HG03558 (cell line): ENCODE measurements around the gene PCGF6.
A peak's percentile ranks its signal among the peaks of the same experiment; 100 is the strongest.
"Not testable (repeated sequence)": the region's sequence is repeated elsewhere in the genome, so short reads cannot be mapped to it uniquely, and the experiment has no call there.

ENCODE experiments used
- ATAC-seq: cut with Tn5 transposase; IDR thresholded peaks from one replicate; pipeline ENCODE4 v1.9.1; 2021; ENCODE audit warnings: moderate number of reproducible peaks; ENCODE audit not compliant: unreplicated experiment; ENCODE audit errors: extremely low read depth

Gene PCGF6, protein sequence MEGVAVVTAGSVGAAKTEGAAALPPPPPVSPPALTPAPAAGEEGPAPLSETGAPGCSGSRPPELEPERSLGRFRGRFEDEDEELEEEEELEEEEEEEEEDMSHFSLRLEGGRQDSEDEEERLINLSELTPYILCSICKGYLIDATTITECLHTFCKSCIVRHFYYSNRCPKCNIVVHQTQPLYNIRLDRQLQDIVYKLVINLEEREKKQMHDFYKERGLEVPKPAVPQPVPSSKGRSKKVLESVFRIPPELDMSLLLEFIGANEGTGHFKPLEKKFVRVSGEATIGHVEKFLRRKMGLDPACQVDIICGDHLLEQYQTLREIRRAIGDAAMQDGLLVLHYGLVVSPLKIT

DNA sequence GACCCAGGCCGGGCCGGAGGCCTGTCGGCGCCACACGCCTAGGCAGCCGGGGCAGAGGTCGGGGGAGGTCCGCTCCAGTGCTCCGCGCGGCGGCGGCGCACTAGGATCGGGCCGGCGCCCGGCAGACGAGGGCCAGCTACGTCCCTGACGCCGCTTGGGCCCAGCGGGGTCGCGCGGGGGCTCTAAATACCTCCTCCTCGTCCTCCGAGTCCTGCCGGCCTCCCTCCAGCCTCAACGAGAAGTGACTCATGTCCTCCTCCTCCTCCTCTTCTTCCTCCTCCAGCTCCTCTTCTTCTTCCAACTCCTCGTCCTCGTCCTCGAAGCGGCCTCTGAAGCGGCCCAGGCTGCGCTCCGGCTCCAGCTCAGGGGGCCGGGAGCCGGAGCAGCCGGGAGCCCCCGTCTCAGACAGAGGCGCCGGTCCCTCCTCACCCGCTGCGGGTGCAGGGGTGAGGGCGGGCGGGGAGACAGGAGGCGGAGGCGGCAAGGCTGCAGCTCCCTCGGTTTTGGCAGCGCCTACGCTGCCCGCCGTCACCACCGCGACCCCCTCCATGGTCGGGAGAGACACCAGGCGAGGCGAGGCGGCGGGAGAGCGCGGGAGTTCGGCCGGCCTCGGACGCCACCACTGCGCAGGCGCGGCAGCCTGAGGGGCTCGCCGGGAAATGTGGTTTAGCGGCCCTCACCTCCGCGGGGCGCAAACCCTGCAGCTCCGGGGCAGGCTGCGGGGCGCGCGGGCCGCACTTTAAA, at the start of gene PCGF6:
TSS of gene PCGF6 (minus strand) at position 624 of the 744 bp plus-strand sequence. CDS start at position 550, 74 bp downstream.
- peak; percentile 36 for ATAC-seq

DNA sequence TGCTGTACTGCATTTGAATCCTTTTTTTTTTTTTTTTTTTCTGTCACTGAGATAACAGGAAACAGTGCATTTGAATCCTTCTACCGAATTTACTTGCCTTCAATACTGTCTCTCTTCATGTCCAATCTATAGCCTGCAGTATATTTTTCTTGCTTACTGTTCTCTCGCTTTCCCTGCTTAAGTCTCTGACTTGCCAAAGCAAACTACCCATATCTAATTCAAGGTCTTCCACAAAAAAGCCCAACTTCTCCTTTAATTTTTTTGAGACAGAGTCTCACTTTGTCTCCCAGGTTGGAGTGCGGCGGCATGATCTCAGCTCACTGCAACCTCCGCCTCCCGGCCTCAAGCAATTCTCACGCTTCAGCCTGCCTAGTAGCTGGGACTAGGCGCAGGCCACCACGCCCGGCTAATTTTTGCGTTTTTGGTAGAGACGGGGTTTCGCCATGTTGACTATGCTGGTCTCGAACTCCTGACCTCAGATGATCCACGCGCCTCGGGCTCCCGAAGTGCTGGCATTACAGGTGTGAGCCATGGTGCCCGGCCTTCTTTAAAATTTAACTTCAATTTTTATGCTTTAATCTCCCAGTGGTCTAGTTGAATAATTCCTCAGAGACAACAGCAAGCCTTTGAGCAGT, 46.4 kb upstream of the PCGF6 start:
- ATAC-seq = no peak

DNA sequence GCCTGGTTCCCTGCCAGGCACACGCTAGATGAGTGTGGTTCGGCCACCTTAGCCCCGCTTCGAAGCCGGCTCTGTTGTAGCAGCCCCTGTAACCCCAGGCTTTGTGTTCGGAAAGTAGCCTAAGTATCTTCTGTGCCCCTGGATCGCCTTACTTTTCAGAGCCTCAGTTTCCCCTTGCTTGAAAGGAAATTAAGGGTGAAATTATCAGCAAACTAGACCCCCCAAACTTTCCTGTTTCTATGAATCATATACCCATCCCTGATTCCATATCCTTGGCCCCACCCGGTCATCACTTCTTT, 45.8 kb upstream of the PCGF6 start:
- no peak for ATAC-seq

DNA sequence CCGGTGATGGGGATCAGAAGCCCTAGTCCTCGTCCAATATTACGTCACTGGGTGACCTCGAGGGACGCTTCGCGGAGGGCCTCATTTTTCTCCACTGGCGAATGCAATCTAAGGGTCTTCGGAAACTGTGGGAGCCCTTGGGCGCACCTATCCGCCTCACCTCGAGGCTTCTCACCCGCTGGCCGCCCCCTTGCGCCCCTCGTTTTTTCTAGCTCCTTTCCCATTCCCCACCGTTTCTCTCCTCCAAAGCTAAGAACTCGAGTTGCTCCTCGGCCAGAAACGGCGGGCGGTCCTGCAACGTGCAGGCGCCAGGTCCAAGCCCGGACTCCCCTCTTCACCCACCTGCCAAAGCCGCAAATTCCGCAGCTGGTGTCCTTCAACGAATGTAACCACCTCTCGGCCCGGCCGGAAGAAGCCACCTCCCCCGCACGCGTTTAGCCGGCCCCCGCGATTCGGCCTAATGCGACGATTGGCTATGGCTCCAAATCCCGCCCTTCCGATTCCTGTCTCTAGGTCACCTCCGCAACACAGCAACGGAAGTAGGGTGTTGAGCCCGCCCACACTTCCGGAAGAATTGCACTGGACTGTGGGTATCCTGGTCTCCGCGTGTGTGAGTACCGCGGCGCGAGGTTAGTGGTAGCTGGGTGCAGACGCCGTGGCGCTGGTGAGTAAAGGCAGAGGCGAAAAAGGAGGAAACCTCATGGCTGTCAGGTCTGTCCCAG, 45.3 kb upstream of the PCGF6 start, which contains the start of the genes ATP5MK and PDCD11:
TSS of gene ATP5MK (minus strand) at position 409 of the 722 bp plus-strand sequence. CDS start 4,018 bp downstream, outside the sequence.
TSS of gene PDCD11 (plus strand) at position 560 of the 722 bp plus-strand sequence. CDS start 1,801 bp downstream, outside the sequence.
- peak; percentile 91 for ATAC-seq

DNA sequence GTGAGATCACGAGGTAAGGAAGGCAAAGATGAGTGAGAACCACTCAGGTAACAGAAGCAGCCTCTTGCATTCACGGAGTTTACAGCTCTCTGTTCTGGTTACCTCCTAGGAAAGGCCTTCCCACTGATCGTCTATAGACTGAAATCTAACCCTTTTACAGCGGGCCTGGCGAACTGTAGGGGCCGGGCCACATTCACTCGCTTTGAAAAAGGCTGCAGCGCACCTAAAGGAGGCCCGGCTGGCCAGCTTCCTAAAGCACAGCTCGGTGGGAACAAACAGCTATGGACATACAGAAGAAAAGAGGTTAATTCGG, 44.8 kb upstream of the PCGF6 start:
- no peak for ATAC-seq

DNA sequence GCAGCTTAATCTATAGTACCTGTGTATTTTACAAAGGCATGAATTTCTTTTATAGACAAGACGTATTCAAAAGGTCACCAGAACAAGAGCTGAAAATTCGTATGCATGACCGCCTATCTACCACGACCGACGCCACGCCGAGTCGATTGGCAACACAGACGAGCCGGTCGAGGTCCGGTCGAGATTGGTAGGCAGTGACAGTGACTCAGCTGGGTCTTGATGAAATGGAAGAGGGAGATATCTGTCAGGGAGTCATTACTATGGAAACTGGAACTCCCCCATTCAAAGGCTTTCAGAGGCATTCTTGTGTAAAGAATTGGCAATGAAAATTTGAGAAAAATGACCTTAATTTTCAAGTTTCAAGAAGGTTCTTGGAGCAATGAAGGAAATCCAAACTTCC, 43.2 kb upstream of the PCGF6 start:
- ATAC-seq = no peak

DNA sequence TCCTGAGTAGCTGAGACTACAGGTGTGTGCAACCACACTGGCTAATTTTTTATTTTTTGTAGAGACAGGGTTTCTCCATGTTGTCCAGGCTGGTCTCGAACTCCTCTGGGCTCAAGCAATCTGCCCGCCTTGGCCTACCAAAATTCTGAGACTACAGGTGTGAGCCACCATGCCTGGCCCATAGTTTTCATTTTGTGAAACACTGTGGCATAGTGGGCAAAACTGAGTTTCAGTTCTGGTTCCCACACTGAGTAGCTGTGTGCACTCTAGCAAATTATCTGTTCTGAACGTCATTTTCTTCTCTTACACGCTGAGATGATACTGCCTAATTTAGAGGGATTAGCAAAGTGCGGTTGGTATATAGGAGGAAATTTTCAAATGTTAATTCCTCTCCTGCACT, 31.8 kb upstream of the PCGF6 start:
- ATAC-seq = no peak

DNA sequence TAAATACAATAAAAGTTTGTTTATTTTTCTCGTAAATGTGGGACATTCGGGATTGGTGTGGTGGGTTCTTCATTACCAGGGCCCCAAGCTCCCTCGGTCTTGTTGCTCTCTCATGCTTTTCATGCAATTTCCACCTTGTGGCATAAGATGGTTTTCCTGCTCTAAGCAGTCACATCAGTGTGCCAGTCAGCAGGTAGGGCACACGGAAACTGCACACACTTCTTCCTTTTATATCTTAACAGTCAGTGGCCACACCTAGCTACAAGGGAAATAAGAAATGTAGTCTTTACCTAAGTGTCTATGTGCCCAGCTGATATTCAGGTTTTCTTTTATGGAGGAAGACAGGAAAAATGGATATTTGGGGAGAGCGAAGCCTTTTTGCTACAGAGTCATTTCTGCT, 23.3 kb upstream of the PCGF6 start:
- ATAC-seq = no peak

DNA sequence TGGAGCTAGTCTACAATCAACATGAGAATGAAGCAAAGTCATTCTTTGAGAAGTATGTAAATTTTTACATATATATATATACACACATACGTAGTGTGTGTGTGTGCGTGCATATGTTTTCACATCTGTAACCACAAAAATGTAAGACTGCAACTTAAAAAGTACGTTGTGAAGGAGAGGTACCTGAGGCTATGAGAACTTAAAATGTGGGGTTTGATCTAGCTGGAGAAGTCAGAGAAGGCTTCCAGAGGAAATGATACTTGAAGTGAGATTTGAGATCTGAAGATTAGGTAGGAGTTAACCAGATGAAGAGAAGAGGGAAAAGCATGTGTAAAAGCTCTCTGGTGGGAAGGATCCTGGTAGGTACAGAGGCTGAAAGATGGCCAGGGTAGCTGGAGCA, 22.6 kb upstream of the PCGF6 start:
- ATAC-seq = no peak

DNA sequence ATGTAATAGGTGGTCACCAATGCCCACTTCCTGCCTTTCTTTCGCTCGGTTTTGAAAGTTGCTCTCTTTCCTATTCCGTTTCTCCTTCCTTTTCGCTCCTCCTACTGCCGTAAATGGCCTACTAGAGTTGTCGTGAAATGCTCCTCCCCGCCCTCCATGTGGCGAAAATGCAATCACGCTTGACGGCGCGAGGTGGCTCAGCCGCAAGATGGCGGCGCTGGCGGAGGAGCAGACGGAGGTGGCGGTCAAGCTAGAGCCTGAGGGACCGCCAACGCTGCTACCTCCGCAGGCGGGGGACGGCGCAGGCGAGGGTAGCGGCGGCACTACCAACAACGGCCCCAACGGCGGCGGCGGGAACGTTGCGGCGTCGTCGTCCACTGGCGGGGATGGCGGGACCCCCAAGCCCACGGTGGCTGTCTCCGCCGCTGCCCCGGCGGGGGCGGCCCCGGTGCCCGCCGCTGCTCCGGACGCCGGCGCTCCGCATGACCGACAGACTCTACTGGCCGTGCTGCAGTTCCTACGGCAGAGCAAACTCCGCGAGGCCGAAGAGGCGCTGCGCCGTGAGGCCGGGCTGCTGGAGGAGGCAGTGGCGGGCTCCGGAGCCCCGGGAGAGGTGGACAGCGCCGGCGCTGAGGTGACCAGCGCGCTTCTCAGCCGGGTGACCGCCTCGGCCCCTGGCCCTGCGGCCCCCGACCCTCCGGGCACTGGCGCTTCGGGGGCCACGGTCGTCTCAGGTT, 17.0 kb upstream of the PCGF6 start, which contains the start of gene TAF5:
TSS of gene TAF5 (plus strand) at position 195 of the 737 bp plus-strand sequence. CDS start at position 209, 14 bp downstream.
- peak; percentile 25 for ATAC-seq

DNA sequence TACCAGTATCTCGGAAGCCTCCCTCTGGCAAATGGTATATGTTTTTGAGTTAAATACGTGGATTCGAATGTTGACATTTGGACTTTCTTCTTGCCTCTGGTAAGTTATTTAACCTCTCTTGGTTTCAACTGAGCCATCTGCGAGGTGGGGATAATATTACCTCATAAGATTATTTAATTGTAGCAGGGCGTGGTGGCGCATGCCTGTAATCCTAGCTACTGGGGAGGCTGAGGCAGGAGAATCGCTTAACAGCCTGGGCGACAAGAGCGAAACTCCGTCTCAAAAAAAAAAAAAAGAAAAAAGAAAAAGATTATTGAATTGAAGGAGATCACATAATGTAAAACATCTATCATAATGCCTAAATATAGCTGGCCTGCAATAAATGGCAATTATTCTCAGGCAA, 16.4 kb upstream of the PCGF6 start:
- ATAC-seq = no peak

DNA sequence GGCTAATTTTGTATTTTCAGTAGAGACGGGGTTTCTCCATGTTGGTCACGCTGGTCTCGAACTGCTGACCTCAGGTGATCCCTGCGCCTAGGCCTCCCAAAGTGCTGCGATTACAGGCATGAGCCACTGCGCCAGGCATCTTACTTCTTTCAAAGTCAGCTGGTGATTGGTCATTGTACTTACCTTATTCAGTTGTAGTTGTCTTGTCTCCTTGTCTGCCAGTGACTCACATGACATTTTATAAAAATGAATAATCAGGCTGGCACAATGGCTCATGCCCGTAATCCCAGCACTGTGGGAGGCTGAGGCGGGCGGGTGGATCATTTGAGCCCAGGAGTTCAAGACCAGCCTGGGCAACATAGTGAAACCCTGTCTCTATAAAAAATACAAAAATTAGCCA, 9.9 kb upstream of the PCGF6 start:
- not testable (repeated sequence) for ATAC-seq

DNA sequence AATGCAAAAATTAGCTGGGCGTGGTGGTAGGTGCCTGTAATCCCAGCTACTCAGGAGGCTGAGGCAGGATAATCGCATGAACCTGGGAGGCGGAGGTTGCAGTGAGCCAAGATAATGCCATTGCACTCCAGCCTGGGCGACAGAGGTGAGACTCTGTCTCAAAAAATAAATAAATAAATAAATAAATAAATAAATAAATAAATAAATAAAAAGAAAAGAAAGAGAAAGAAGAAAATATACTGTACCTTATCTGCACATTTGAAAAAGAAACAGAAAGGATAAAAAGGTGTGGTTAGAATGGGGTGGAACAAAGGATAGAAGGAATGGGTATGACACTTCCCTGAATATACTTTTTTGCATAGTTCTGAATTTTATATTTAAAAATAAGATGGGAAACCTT, 8.6 kb upstream of the PCGF6 start:
- ATAC-seq = not testable (repeated sequence)

DNA sequence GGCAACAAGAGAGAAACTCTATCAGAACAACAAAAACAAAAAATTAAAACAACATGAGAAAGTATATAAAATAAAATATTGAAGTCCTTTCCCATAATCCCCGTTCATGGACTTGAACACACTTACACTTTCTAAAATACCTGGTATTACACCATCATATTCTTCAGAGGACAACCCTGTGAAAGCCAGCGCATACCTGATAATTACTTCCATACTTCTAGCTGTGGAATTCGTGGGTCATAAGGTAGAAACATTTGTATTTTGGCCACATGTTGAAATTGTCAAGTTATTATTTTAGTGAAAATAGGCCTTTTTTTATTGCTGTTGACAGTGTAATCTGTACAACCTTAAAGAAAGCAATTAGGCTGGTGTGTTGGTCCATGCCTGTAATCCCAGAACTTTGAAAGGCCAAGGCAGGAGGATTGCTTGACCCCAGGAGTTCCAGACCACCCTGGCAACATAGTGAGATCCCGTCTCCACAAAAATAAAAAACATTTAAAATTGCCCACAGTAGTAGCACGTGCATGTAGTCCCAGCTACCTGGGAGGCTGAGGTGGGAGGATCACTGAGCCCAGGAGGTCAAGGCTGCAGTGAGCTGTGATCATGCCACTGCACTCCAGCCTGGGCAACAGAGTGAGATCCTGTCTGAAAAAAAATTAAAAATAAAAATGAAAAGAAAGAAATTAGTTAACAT, 5.1 kb upstream of the PCGF6 start:
- ATAC-seq = no peak

DNA sequence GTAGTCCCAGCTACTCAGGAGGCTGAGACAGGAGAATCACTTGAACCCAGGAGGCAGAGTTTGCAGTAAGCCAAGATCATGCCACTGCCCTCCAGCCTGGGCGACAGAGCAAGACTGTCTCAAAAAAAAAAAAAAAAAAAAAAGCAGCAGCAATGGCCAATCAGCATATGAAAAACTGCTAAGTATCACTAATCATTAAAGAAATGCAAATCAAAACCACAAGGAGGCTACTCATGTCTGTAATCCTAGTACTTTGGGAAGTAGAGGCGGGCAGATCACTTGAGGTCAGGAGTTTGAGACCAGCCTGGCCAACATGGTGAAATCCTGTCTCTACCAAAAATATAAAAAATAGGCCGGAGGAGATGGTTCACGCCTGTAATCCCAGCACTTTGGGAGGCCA, 3.6 kb upstream of the PCGF6 start:
- not testable (repeated sequence) for ATAC-seq

DNA sequence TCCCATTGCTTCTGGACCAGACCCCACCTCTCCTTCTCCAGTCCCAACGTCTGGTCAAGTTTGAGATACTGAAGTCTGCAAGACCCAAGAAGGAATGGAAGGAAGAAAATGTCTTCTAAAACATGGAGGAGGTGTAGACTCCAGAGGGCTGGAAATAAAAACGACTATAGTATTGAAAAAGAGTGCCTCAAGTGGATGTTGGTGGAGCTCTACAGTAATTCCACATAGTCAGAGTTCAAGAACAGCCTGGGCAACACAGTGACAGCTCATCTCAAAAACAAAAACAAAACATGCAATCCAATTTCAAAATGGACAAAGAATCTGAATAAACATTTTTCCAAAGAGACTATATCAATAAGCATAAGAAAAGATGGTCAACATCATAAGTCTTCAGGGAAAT, 2.3 kb upstream of the PCGF6 start:
- ATAC-seq = no peak

DNA sequence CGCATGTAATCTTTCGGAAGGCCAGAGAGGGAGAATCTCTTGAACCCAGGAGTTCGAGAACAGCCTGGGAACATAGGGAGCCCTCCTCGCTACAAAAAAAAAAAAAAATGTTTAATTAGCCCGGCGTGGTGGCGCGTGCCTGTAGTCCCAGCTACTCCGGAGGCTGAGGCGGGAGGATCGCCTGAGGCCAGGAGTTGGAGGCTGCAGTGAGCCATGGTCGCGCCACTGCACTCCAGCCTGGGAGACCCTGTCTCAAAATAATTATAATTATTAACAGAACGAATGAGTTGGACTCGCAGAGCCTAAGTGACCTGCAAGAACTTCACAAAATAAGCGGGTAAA, 794 bp downstream of the PCGF6 start:
- ATAC-seq = no peak

DNA sequence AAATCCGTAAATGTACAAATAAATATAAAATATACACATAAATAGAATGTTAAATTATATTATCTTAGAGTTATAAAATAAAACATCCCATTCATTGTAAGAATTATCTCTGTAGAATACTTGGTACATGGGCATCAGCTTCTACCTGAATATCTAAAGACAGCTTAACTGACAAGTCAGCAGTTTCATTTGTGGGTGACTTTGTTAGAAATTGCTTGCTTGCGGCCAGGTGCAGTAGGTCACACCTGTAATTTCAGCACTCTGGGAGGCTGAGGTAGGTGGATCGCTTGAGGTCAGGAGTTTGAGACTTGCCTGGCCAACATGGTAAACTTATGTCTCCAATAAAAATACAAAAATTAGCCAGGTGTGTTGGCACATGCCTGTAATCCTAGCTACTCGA, 14.6 kb downstream of the PCGF6 start:
- ATAC-seq = no peak

DNA sequence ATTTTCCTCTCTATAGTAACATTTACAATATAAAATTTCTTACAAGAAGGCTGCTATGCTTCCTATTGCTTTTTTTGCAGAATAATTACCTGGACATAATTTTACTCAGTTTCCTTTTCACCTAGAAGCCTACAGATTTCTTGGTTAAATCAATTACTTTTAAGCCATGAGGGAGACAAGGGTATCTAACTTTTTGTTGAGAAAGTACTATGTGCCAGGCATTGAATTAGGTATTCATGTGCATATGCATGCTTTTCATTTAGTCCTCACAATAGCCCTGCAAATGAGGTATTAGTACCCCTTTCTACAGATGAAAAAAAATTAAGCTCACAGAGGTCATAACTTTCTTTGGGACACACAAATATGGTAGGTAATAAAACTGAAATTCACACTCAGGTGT, 16.4 kb downstream of the PCGF6 start:
- ATAC-seq = no peak
